GM23338 (cell line): ENCODE results near the gene ATP8B2.

Experiments
- CREB1 ChIP-seq: fragments of 250-450 bp; sonication (Bioruptor Pico); IDR thresholded peaks from 2 replicates; pipeline ENCODE4 v1.5.0; 2020; ENCODE audit warnings: low read depth, mild to moderate bottlenecking, moderate library complexity
- CTCF ChIP-seq, 2 experiments: fragments of 200-600 bp in 1 of 2; sonication (generic) in 1 of 2; conservative IDR thresholded peaks; 2 replicates each; pipeline versions ENCODE4 v1.5.1 to v1.6.1; 2016 to 2017; ENCODE audit warnings: antibody characterized with exemption in 2 of 2, low read depth in 2 of 2, mild to moderate bottlenecking in 2 of 2, moderate library complexity in 1 of 2
- ETS1 ChIP-seq: IDR thresholded peaks from 2 replicates; pipeline ENCODE4 v1.6.1; 2016; ENCODE audit warnings: antibody characterized with exemption
- EZH2 ChIP-seq: fragments of 200-600 bp; sonication (generic); IDR thresholded peaks from one replicate; pipeline ENCODE4 v1.8.0; 2017; ENCODE audit warnings: antibody characterized with exemption, mild to moderate bottlenecking, low read depth; ENCODE audit not compliant: unreplicated experiment
- EZH2phosphoT487 ChIP-seq: fragments of 200-600 bp; sonication (generic); IDR thresholded peaks from one replicate; pipeline ENCODE4 v1.8.1; 2018; ENCODE audit warnings: antibody characterized with exemption; ENCODE audit not compliant: unreplicated experiment
- JUNB ChIP-seq: IDR thresholded peaks from one replicate; pipeline ENCODE4 v1.6.1; 2016; ENCODE audit warnings: antibody characterized with exemption; ENCODE audit not compliant: unreplicated experiment
- POLR2AphosphoS5 ChIP-seq: IDR thresholded peaks from 2 replicates; pipeline ENCODE4 v1.6.1; 2016; ENCODE audit warnings: antibody characterized with exemption, low read depth
- REST ChIP-seq: IDR thresholded peaks from one replicate; pipeline ENCODE4 v1.6.1; 2018; ENCODE audit warnings: antibody characterized with exemption; ENCODE audit not compliant: unreplicated experiment
- ZNF331 ChIP-seq: fragments of 250-450 bp; sonication (Bioruptor Pico); IDR thresholded peaks from 2 replicates; pipeline ENCODE4 v1.5.0; 2020; ENCODE audit warnings: low read depth, mild to moderate bottlenecking, moderate library complexity

- peak in 1 of 2 experiments; percentile 52; a peak in 3 of 4 replicates for TF ChIP-seq CTCF (conservative IDR thresholded peaks at IDR 0.05; ENCODE audit: low read depth in 2 of 2)
- TF ChIP-seq CREB1 (CRISPR knock-in tag) = no peak
- no peak for TF ChIP-seq EZH2
- no peak for TF ChIP-seq POLR2AphosphoS5
- no peak for TF ChIP-seq EZH2phosphoT487
- no peak for TF ChIP-seq REST
- TF ChIP-seq ETS1 = no peak
- no peak for TF ChIP-seq JUNB
- no peak for TF ChIP-seq ZNF331
Observed at GRCh38 chr1:154353460-154353904, 28.2 kb downstream of the ATP8B2 start.
